GM21381 (cell line): Measurements from ENCODE around the gene IGFALS.
A peak's percentile ranks its signal among the peaks of the same experiment; 100 is the strongest.

ENCODE experiments used
- ATAC-seq: cut with Tn5 transposase; IDR thresholded peaks from one replicate; pipeline ENCODE4 v1.9.1; 2021; ENCODE audit warnings: mild to moderate bottlenecking, moderate library complexity; ENCODE audit not compliant: unreplicated experiment

IGFALS gene

GRCh38 chr16:1793578-1794220 lies at the start of gene IGFALS:
Gene IGFALS (minus strand): TSS chr16:1793705. CDS start chr16:1793652, 53 bp downstream.
- no peak for ATAC-seq

- ATAC-seq: no peak
These were observed 46.0 kb upstream of the IGFALS start for GRCh38 chr16:1839554-1839953.

- no peak for ATAC-seq
These were observed 40.6 kb upstream of the IGFALS start for GRCh38 chr16:1834096-1834495.

GRCh38 chr16:1832838-1833454 lies 39.4 kb upstream of the IGFALS start:
- no peak for ATAC-seq

- no peak for ATAC-seq
These were observed 37.9 kb upstream of the IGFALS start for GRCh38 chr16:1831186-1832075.

GRCh38 chr16:1830213-1830612 lies 36.7 kb upstream of the IGFALS start:
- ATAC-seq: no peak

- no peak for ATAC-seq
These were observed 35.3 kb upstream of the IGFALS start for GRCh38 chr16:1828645-1829410.

- ATAC-seq: peak; percentile 79
These were observed 33.4 kb upstream of the IGFALS start, which contains the start of the genes FAHD1 and HAGH for GRCh38 chr16:1826691-1827573. Gene FAHD1 (plus strand): TSS chr16:1827206. CDS start chr16:1827239, 33 bp downstream. Gene HAGH (minus strand): TSS chr16:1826825. CDS start chr16:1826787, 38 bp downstream.

GRCh38 chr16:1825864-1826690 lies 32.6 kb upstream of the IGFALS start:
- ATAC-seq: peak; percentile 53

- ATAC-seq: no peak
These were observed 31.9 kb upstream of the IGFALS start for GRCh38 chr16:1825381-1825863.

GRCh38 chr16:1823821-1824220 lies 30.3 kb upstream of the IGFALS start:
- ATAC-seq: no peak

- ATAC-seq: no peak
These were observed 29.3 kb upstream of the IGFALS start for GRCh38 chr16:1822801-1823200.

GRCh38 chr16:1821861-1822611 lies 28.5 kb upstream of the IGFALS start:
- no peak for ATAC-seq

- ATAC-seq: no peak
These were observed 27.4 kb upstream of the IGFALS start for GRCh38 chr16:1820946-1821290.

GRCh38 chr16:1820096-1820945 lies 26.8 kb upstream of the IGFALS start:
- ATAC-seq: no peak

GRCh38 chr16:1819611-1820010 lies 26.1 kb upstream of the IGFALS start:
- ATAC-seq: no peak

GRCh38 chr16:1818873-1819525 lies 25.5 kb upstream of the IGFALS start:
- no peak for ATAC-seq
